IPS-15b (cell line): ENCODE results near the gene UNC79.

ENCODE experiments used
- H3K27me3 ChIP-seq: one replicate; pipeline ENCODE4 v1.6.1; 2013; ENCODE audit warnings: low read length; ENCODE audit not compliant: control insufficient read depth, insufficient read depth
- H3K36me3 ChIP-seq: one replicate; pipeline ENCODE4 v1.6.1; 2013; ENCODE audit warnings: low read length; ENCODE audit not compliant: control insufficient read depth, insufficient read depth
- H3K4me1 ChIP-seq: one replicate; pipeline ENCODE4 v1.6.1; 2013; ENCODE audit warnings: mild to moderate bottlenecking, low read length; ENCODE audit not compliant: control insufficient read depth, insufficient read depth
- H3K4me3 ChIP-seq: one replicate; pipeline ENCODE4 v1.5.1; 2013; ENCODE audit warnings: low read depth, low read length
- H3K9ac ChIP-seq: one replicate; pipeline ENCODE4 v1.6.1; 2013; ENCODE audit warnings: low read depth, mild to moderate bottlenecking, low read length
- H3K9me3 ChIP-seq: one replicate; pipeline ENCODE4 v1.6.1; 2013; ENCODE audit warnings: mild to moderate bottlenecking, low read length; ENCODE audit not compliant: control insufficient read depth, insufficient read depth

Gene UNC79

DNA sequence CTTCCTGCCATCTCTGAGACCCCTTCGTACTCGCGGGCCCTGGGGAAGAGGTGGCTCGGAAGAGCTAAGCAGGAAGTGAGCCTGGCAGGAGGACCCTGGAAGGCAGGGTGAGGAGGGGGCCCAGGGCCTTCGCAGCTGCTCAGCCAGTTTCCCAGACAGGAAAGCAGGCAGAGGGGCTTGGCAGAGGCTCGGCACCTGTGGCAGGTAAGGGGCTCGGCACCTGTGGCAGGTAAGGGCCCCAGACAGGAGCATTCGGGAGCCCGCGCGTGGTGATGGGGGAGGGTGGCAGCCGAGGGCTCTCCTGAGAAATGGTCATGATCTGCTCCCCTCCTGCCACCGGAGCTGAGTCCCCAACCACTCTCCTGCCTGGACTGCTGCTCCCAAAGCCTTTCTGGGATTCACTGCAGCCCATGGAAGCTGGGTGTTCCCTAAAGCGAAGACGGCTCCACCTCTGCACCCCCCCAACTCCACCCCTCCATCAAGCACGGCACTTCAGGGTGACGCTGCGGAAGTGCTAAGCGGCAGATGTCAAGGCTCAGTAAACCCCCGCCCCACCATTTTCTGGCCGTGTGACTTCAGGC lies 294.4 kb downstream of the UNC79 start:
- Histone ChIP-seq H3K9ac (no peak overlapping the region), H3K27me3 (no peaks in the 10 kb centered on the region), H3K9me3 (no peaks in the 10 kb centered on the region), H3K4me3 (no peak overlapping the region), H3K36me3 (no peaks in the 10 kb centered on the region), H3K4me1 (no peaks in the 10 kb centered on the region)

DNA sequence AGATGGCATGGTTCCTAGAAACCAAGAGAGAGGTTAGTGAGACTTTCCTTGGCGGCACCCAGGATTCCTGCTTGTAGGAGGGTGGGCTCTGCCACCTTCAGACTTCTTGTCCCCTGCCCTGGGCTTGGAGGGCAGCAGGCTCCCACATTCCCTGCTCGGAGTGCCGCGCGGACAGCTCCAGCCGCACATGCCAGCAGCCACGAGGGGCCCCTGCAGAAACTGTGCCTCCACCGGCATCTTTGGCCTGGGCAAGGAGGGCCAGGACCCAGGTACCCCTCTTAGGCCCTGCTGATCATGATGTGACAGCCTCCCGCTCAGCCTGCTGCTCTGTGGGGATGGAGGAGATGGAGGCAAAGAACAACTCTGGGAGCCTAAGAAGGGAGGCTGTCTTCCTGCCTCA lies 295.3 kb downstream of the UNC79 start:
- H3K4me1 ChIP-seq, result no peaks in the 10 kb centered on the region
- H3K4me3 ChIP-seq, result no peak overlapping the region
- no peaks in the 10 kb centered on the region for H3K27me3 ChIP-seq
- no peak overlapping the region for H3K9ac ChIP-seq
- no peaks in the 10 kb centered on the region for H3K9me3 ChIP-seq
- H3K36me3 ChIP-seq, result no peaks in the 10 kb centered on the region

GRCh38 chr14:93727039-93727740 lies 296.5 kb downstream of the UNC79 start:
- H3K27me3 ChIP-seq, result no peaks in the 10 kb centered on the region
- no peaks in the 10 kb centered on the region for H3K36me3 ChIP-seq
- no peak overlapping the region for H3K9ac ChIP-seq
- no peaks in the 10 kb centered on the region for H3K4me1 ChIP-seq
- no peaks in the 10 kb centered on the region for H3K9me3 ChIP-seq
- no peak overlapping the region for H3K4me3 ChIP-seq

DNA sequence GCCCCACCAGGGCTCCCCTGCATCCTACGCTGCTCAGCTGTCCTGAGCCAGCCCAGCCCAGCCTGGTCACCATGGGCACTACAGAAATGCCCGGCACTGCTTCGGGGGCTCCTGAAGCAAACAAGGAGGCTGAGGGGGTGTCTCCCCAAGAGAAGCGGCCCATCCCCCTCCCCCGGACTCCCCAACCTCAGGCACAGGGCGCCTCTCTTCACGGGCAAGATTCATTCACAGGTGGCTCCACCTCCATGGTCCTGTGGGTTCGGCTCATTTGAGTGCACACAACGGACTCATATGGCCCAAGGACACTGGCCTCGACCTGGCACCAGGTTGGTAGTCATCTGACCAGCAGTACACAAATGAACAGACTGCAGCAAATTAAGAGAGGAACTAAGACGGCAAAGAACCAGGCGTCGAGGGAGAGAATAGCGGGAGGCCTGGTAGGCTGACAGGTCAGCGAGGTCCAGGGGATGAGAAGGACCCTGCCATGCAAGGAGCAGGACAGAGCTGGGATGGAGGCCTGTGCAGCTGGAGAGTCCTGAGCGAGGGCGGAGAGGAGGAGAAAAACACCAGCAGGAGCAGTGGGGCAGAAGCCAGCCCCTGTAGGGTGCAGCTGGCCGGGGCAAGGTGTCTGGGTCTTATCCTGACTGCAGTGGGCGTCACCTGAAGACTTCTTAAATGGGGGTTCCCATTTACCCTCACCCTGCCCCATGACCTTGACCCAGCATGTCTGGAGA lies 297.3 kb downstream of the UNC79 start:
- H3K27me3 ChIP-seq, result no peaks in the 10 kb centered on the region
- H3K4me3 ChIP-seq, result no peak overlapping the region
- H3K36me3 ChIP-seq, result no peaks in the 10 kb centered on the region
- no peak overlapping the region for H3K9ac ChIP-seq
- no peaks in the 10 kb centered on the region for H3K9me3 ChIP-seq
- H3K4me1 ChIP-seq, result no peaks in the 10 kb centered on the region

DNA sequence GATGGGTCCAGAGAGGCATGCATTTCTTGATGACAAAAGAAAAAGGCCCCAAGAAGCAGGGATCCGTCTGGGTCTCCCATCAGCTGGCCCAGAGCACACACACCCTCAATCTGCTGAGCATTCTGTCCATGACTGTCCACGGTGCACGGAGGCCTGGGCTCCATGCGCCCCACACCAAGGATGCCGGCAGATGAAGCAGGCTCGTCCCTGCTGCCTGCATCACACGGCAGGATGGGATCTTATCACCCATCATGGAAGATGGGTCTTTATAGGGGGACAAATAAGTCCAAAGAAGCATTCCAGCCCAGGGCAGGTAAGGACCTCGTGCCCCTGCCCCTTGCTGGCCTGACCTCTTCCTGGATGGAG lies 297.9 kb downstream of the UNC79 start:
- Histone ChIP-seq H3K4me3 (no peak overlapping the region), H3K36me3 (no peaks in the 10 kb centered on the region), H3K4me1 (no peaks in the 10 kb centered on the region), H3K9me3 (no peaks in the 10 kb centered on the region), H3K9ac (no peak overlapping the region), H3K27me3 (no peaks in the 10 kb centered on the region)

- no peaks in the 10 kb centered on the region for H3K36me3 ChIP-seq
- no peaks in the 10 kb centered on the region for H3K4me1 ChIP-seq
- H3K4me3 ChIP-seq, result no peak overlapping the region
- H3K27me3 ChIP-seq, result no peaks in the 10 kb centered on the region
- no peaks in the 10 kb centered on the region for H3K9me3 ChIP-seq
- no peak overlapping the region for H3K9ac ChIP-seq
Observed at GRCh38 chr14:93729993-93730392, 299.3 kb downstream of the UNC79 start.

- Histone ChIP-seq H3K36me3 (no peaks in the 10 kb centered on the region), H3K9me3 (no peaks in the 10 kb centered on the region), H3K4me3 (no peak overlapping the region)
Observed at GRCh38 chr14:93731753-93732152, 301.0 kb downstream of the UNC79 start.

GRCh38 chr14:93732524-93732923 lies 301.8 kb downstream of the UNC79 start:
- no peak overlapping the region for H3K9ac ChIP-seq
- no peaks in the 10 kb centered on the region for H3K27me3 ChIP-seq
- H3K4me1 ChIP-seq, result no peaks in the 10 kb centered on the region
- no peak overlapping the region for H3K4me3 ChIP-seq
- H3K36me3 ChIP-seq, result no peaks in the 10 kb centered on the region
- no peaks in the 10 kb centered on the region for H3K9me3 ChIP-seq

More at GRCh38 chr14:93731753-93732152, 301.0 kb downstream of the UNC79 start:
- Histone ChIP-seq H3K9ac (no peak overlapping the region), H3K4me1 (no peaks in the 10 kb centered on the region), H3K27me3 (no peaks in the 10 kb centered on the region)

- H3K4me3 ChIP-seq, result no peak overlapping the region
- H3K9me3 ChIP-seq, result no peaks in the 10 kb centered on the region
- no peaks in the 10 kb centered on the region for H3K27me3 ChIP-seq
- H3K9ac ChIP-seq, result no peak overlapping the region
- H3K4me1 ChIP-seq, result no peaks in the 10 kb centered on the region
- no peaks in the 10 kb centered on the region for H3K36me3 ChIP-seq
Observed at GRCh38 chr14:93733231-93733630, 302.5 kb downstream of the UNC79 start.

GRCh38 chr14:93733631-93734030 lies 302.9 kb downstream of the UNC79 start:
- Histone ChIP-seq H3K4me3 (no peak overlapping the region), H3K4me1 (no peaks in the 10 kb centered on the region), H3K27me3 (no peaks in the 10 kb centered on the region), H3K36me3 (no peaks in the 10 kb centered on the region), H3K9ac (no peak overlapping the region), H3K9me3 (no peaks in the 10 kb centered on the region)

GRCh38 chr14:93734086-93734822 lies 303.5 kb downstream of the UNC79 start:
- Histone ChIP-seq H3K9me3 (no peaks in the 10 kb centered on the region), H3K36me3 (no peaks in the 10 kb centered on the region), H3K4me1 (no peaks in the 10 kb centered on the region), H3K9ac (no peak overlapping the region), H3K27me3 (no peaks in the 10 kb centered on the region), H3K4me3 (no peak overlapping the region)
